ENCODE results near the gene CIDEB. TPM values are rescaled to one million over a fixed set of nuclear protein-coding genes. Genes with fewer than 3 reads are reported as not detected.
"Not testable (repeated sequence)": the region's sequence is repeated elsewhere in the genome, so short reads cannot be mapped to it uniquely, and the experiment has no call there.

CIDEB gene
- total RNA-seq, result not detected in 2 replicates
- long read RNA-seq, result 0 reads

GRCh38 chr14:24307575-24308341 lies at the start of gene CIDEB:
CIDEB (minus strand) TSS chr14:24307977; CDS start chr14:24307858, 119 bp downstream.
- Mint-ChIP-seq H3K27ac (ENCODE audit: unreplicated experiment) (peak within 1 kb of the TSS; percentile 61), H3K4me1 (ENCODE audit: unreplicated experiment) (peaks cover 6% of the 10 kb centered on the region), H3K36me3 (ENCODE audit: unreplicated experiment) (peaks cover 32% of the 10 kb centered on the region), H3K4me3 (ENCODE audit: unreplicated experiment) (no peak within 1 kb of the TSS), H3K9me3 (ENCODE audit: unreplicated experiment) (no peaks in the 10 kb centered on the region), H3K27me3 (ENCODE audit: unreplicated experiment) (no peaks in the 10 kb centered on the region)
- TF ChIP-seq CTCF (IDR thresholded peaks at IDR 0.05), result peak; percentile 91
- no peak for DNase-seq (ENCODE audit: extremely low spot score, unreplicated experiment)

- Mint-ChIP-seq H3K4me1 (ENCODE audit: unreplicated experiment) (peaks cover 12% of the 10 kb centered on the region), H3K27ac (ENCODE audit: unreplicated experiment) (no peak overlapping the region), H3K9me3 (ENCODE audit: unreplicated experiment) (no peaks in the 10 kb centered on the region), H3K27me3 (ENCODE audit: unreplicated experiment) (peaks cover 29% of the 10 kb centered on the region), H3K36me3 (ENCODE audit: unreplicated experiment) (no peaks in the 10 kb centered on the region), H3K4me3 (ENCODE audit: unreplicated experiment) (no peak overlapping the region)
- no peak for TF ChIP-seq CTCF (IDR thresholded peaks at IDR 0.05)
- no peak for DNase-seq (ENCODE audit: extremely low spot score, unreplicated experiment)
Observed at GRCh38 chr14:24356208-24356607, 48.4 kb upstream of the CIDEB start.

- Mint-ChIP-seq H3K4me1 (ENCODE audit: unreplicated experiment) (peaks cover 12% of the 10 kb centered on the region), H3K36me3 (ENCODE audit: unreplicated experiment) (no peaks in the 10 kb centered on the region)
Observed at GRCh38 chr14:24355009-24355408, 47.2 kb upstream of the CIDEB start.

GRCh38 chr14:24354482-24354825 lies 46.7 kb upstream of the CIDEB start:
- not testable (repeated sequence) for H3K4me3 Mint-ChIP-seq (ENCODE audit: unreplicated experiment)

More at GRCh38 chr14:24355009-24355408, 47.2 kb upstream of the CIDEB start:
- no peak overlapping the region for H3K4me3 Mint-ChIP-seq (ENCODE audit: unreplicated experiment)
- H3K27me3 Mint-ChIP-seq (ENCODE audit: unreplicated experiment), result peaks cover 40% of the 10 kb centered on the region
- no peak overlapping the region for H3K27ac Mint-ChIP-seq (ENCODE audit: unreplicated experiment)
- H3K9me3 Mint-ChIP-seq (ENCODE audit: unreplicated experiment), result no peaks in the 10 kb centered on the region
- no peak for TF ChIP-seq CTCF (IDR thresholded peaks at IDR 0.05)
- no peak for DNase-seq (ENCODE audit: extremely low spot score, unreplicated experiment)

GRCh38 chr14:24353559-24354481 lies 46.0 kb upstream of the CIDEB start:
- DNase-seq (ENCODE audit: extremely low spot score, unreplicated experiment), result no peak
- no peaks in the 10 kb centered on the region for H3K9me3 Mint-ChIP-seq (ENCODE audit: unreplicated experiment)
- H3K27me3 Mint-ChIP-seq (ENCODE audit: unreplicated experiment), result peaks cover 50% of the 10 kb centered on the region
- H3K36me3 Mint-ChIP-seq (ENCODE audit: unreplicated experiment), result no peaks in the 10 kb centered on the region
- H3K4me3 Mint-ChIP-seq (ENCODE audit: unreplicated experiment), result no peak overlapping the region
- TF ChIP-seq CTCF (IDR thresholded peaks at IDR 0.05), result no peak
- peak overlapping the region; percentile 14 for H3K27ac Mint-ChIP-seq (ENCODE audit: unreplicated experiment)
- H3K4me1 Mint-ChIP-seq (ENCODE audit: unreplicated experiment), result peaks cover 15% of the 10 kb centered on the region

More at GRCh38 chr14:24354482-24354825, 46.7 kb upstream of the CIDEB start:
- Mint-ChIP-seq H3K27me3 (ENCODE audit: unreplicated experiment) (peaks cover 45% of the 10 kb centered on the region), H3K27ac (ENCODE audit: unreplicated experiment) (peak overlapping the region; percentile 14), H3K4me1 (ENCODE audit: unreplicated experiment) (peaks cover 15% of the 10 kb centered on the region)
- H3K36me3 Mint-ChIP-seq (ENCODE audit: unreplicated experiment); DNase-seq (ENCODE audit: extremely low spot score, unreplicated experiment); H3K9me3 Mint-ChIP-seq (ENCODE audit: unreplicated experiment): not testable (repeated sequence)

Data from osteocyte (in vitro differentiated cells).